ENCODE data around the gene UBQLN3. TPM values are rescaled to one million over a fixed set of nuclear protein-coding genes. Genes with fewer than 3 reads are reported as not detected.

Gene UBQLN3
- total RNA-seq, 2 donors from 2014 or later: 0.10 to 0.25 TPM

- no peaks in the 10 kb centered on the region for H3K9me3 Mint-ChIP-seq
- no peak for DNase-seq (ENCODE audit: low spot score in 2 of 2)
- no peaks in the 10 kb centered on the region for H3K36me3 Mint-ChIP-seq
- H3K27ac Mint-ChIP-seq: no peak overlapping the region
- ATAC-seq: no peak
Measured at GRCh38 chr11:5467527-5467926, 42.2 kb downstream of the UBQLN3 start.

GRCh38 chr11:5460983-5461621 is 48.7 kb downstream of the UBQLN3 start:
- Mint-ChIP-seq H3K9me3 (peaks cover 0 to 8% of the 10 kb centered on the region in 2 donors), H3K27ac (peak overlapping the region in 1 of 2 donors; percentile 56)
- DNase-seq (ENCODE audit: low spot score in 2 of 2): no peak

More at GRCh38 chr11:5460983-5461621, 48.7 kb downstream of the UBQLN3 start:
- no peak for ATAC-seq
- no peaks in the 10 kb centered on the region for H3K36me3 Mint-ChIP-seq

Other genes starting within 250 kb of the UBQLN3 start
- gene HBE1, start 240.0 kb downstream of the UBQLN3 start, total RNA-seq: not detected
- not detected for gene OR51B4, start 208.0 kb downstream of the UBQLN3 start, total RNA-seq
- not detected for gene OR51B2, start 185.7 kb downstream of the UBQLN3 start, total RNA-seq
- under 1 TPM in 1 of 2 donors, not detected in 1; 0.34 TPM for gene OR51B5, start 166.4 kb downstream of the UBQLN3 start, total RNA-seq
- gene OR51B6, start 158.4 kb downstream of the UBQLN3 start, total RNA-seq: not detected
- not detected for gene OR51M1, start 126.1 kb downstream of the UBQLN3 start, total RNA-seq
- gene OR51Q1, start 87.8 kb downstream of the UBQLN3 start, total RNA-seq: not detected
- not detected for gene OR51I1, start 68.4 kb downstream of the UBQLN3 start, total RNA-seq
- gene OR51I2, start 60.6 kb downstream of the UBQLN3 start, total RNA-seq: not detected
- not detected for gene OR52D1, start 21.3 kb downstream of the UBQLN3 start, total RNA-seq
- gene UBQLNL, start 6.7 kb upstream of the UBQLN3 start, total RNA-seq: under 1 TPM; 0.21 to 0.32 TPM
- under 1 TPM in 1 of 2 donors, not detected in 1; 0.23 TPM for gene OR52H1, start 38.6 kb upstream of the UBQLN3 start, total RNA-seq
- gene OR52B6, start 70.9 kb upstream of the UBQLN3 start, total RNA-seq: not detected
- 1 to 10 TPM in 1 of 2 donors, under 1 TPM in 1; 0.80 to 1.6 TPM for gene TRIM6, start 86.7 kb upstream of the UBQLN3 start, total RNA-seq
- 10 to 100 TPM; 10.9 to 12.0 TPM for gene TRIM34, start 115.0 kb upstream of the UBQLN3 start, total RNA-seq
- gene TRIM5, start 175.1 kb upstream of the UBQLN3 start, total RNA-seq: 10 to 100 TPM; 30.2 to 31.9 TPM
- gene TRIM22, start 179.8 kb upstream of the UBQLN3 start, total RNA-seq: 100 to 1,000 TPM; 151 to 228 TPM
- gene OR56B1, start 226.5 kb upstream of the UBQLN3 start, total RNA-seq: under 1 TPM; 0.48 to 0.93 TPM
- 1 to 10 TPM in 1 of 2 donors, under 1 TPM in 1; 0.41 to 1.3 TPM for gene OR52N4, start 244.3 kb upstream of the UBQLN3 start, total RNA-seq